Measurements from ENCODE around the gene CALM1. TPM values are rescaled to one million over a fixed set of nuclear protein-coding genes. Genes with fewer than 3 reads are reported as not detected.

Gene CALM1
- total and polyA plus RNA-seq, 2 experiments from 2014 or later: 405 to 862 TPM

GRCh38 chr14:90368946-90369721 is 27.7 kb upstream of the CALM1 start:
- Histone ChIP-seq H3K4me3 (no peak overlapping the region), H3K27me3 (no peaks in the 10 kb centered on the region), H2AFZ (no peak overlapping the region), H3K36me3 (replicated peaks; ENCODE audit: insufficient read depth, low read depth) (no peaks in the 10 kb centered on the region), H3K27ac (peak overlapping the region; percentile 8), H3K4me2 (no peak overlapping the region), H3K79me2 (no peaks in the 10 kb centered on the region), H4K20me1 (ENCODE audit: insufficient read depth, poor library complexity, severe bottlenecking) (no peaks in the 10 kb centered on the region), H3K9me3 (ENCODE audit: low read depth) (no peaks in the 10 kb centered on the region), H3K4me1 (ENCODE audit: insufficient read depth) (peaks cover 6% of the 10 kb centered on the region), H3K9me2 (replicated peaks; ENCODE audit: insufficient read depth) (no peaks in the 10 kb centered on the region)
- TF ChIP-seq CTCF (IDR thresholded peaks at IDR 0.05; ENCODE audit: poor library complexity) (no peak), EZH2 (IDR thresholded peaks at IDR 0.05; ENCODE audit: borderline replicate concordance) (no peak), EZH2phosphoT487 (IDR thresholded peaks at IDR 0.05; ENCODE audit: low read depth, severe bottlenecking, unreplicated experiment) (no peak)
- peak; percentile 67 for DNase-seq (ENCODE audit: low spot score)
- WGBS (ENCODE audit: low lambda C conversion rate, missing lambda C conversion rate): 47% methylated on average over 1 of the region's 1 CpG

- TF ChIP-seq CTCF (IDR thresholded peaks at IDR 0.05; ENCODE audit: poor library complexity) (no peak), EZH2 (IDR thresholded peaks at IDR 0.05; ENCODE audit: borderline replicate concordance) (no peak), EZH2phosphoT487 (IDR thresholded peaks at IDR 0.05; ENCODE audit: low read depth, severe bottlenecking, unreplicated experiment) (no peak)
- no peak overlapping the region for H3K4me2 ChIP-seq
- H3K4me1 ChIP-seq (ENCODE audit: insufficient read depth): no peaks in the 10 kb centered on the region
- H3K27me3 ChIP-seq: no peaks in the 10 kb centered on the region
- no peaks in the 10 kb centered on the region for H3K36me3 ChIP-seq (replicated peaks; ENCODE audit: insufficient read depth, low read depth)
- H3K9me2 ChIP-seq (replicated peaks; ENCODE audit: insufficient read depth): no peaks in the 10 kb centered on the region
- no peaks in the 10 kb centered on the region for H3K9me3 ChIP-seq (ENCODE audit: low read depth)
- no peak overlapping the region for H2AFZ ChIP-seq
- peak; percentile 47 for DNase-seq (ENCODE audit: low spot score)
- no peak overlapping the region for H3K27ac ChIP-seq
- H3K79me2 ChIP-seq: no peaks in the 10 kb centered on the region
- H4K20me1 ChIP-seq (ENCODE audit: insufficient read depth, poor library complexity, severe bottlenecking): no peaks in the 10 kb centered on the region
- no peak overlapping the region for H3K4me3 ChIP-seq
- 65% methylated on average over 6 of the region's 6 CpGs for WGBS (ENCODE audit: low lambda C conversion rate, missing lambda C conversion rate)
Measured at GRCh38 chr14:90373887-90374286, 22.9 kb upstream of the CALM1 start.

- 97% methylated on average over 4 of the region's 4 CpGs for WGBS (ENCODE audit: low lambda C conversion rate, missing lambda C conversion rate)
- Histone ChIP-seq H3K4me3 (no peak overlapping the region), H4K20me1 (ENCODE audit: insufficient read depth, poor library complexity, severe bottlenecking) (no peaks in the 10 kb centered on the region), H3K4me1 (ENCODE audit: insufficient read depth) (no peaks in the 10 kb centered on the region), H3K27ac (no peak overlapping the region), H3K27me3 (no peaks in the 10 kb centered on the region), H3K79me2 (no peaks in the 10 kb centered on the region), H3K4me2 (no peak overlapping the region), H2AFZ (no peak overlapping the region), H3K36me3 (replicated peaks; ENCODE audit: insufficient read depth, low read depth) (no peaks in the 10 kb centered on the region), H3K9me3 (ENCODE audit: low read depth) (no peaks in the 10 kb centered on the region), H3K9me2 (replicated peaks; ENCODE audit: insufficient read depth) (no peaks in the 10 kb centered on the region)
- DNase-seq (ENCODE audit: low spot score): no peak
- TF ChIP-seq EZH2 (IDR thresholded peaks at IDR 0.05; ENCODE audit: borderline replicate concordance) (no peak), CTCF (IDR thresholded peaks at IDR 0.05; ENCODE audit: poor library complexity) (no peak), EZH2phosphoT487 (IDR thresholded peaks at IDR 0.05; ENCODE audit: low read depth, severe bottlenecking, unreplicated experiment) (no peak)
Measured at GRCh38 chr14:90374813-90375212, 22.0 kb upstream of the CALM1 start.

All from hepatocyte (in vitro differentiated cells).